NCI-H748 (cell line): ENCODE data around the gene ENOX2.
A peak's percentile ranks its signal among the peaks of the same experiment; 100 is the strongest.

ENCODE experiments used
- DNase-seq: peaks from one replicate; lab custom pipeline; 2025; ENCODE audit not compliant: unreplicated experiment; lab: John Stamatoyannopoulos, UW

Gene ENOX2

DNA sequence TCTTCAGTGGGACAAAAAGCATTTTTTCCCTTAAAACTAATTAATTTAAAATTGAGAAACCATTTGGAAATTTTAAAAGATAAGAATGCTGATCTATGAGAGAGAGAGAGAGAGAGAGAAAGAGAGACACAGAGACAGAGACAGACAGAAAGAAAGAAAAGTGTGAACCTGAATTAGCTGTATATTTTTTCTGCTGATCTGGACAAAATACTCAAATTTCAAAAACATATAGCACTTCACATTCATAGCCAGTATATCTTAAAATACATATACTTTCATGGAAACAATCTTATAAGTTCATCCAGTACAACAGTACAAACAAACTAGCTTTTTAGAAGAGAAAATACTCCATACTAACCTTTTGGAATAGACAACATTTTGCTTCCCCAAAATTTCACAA is 18.4 kb downstream of the ENOX2 start:
- no peak for DNase-seq

DNA sequence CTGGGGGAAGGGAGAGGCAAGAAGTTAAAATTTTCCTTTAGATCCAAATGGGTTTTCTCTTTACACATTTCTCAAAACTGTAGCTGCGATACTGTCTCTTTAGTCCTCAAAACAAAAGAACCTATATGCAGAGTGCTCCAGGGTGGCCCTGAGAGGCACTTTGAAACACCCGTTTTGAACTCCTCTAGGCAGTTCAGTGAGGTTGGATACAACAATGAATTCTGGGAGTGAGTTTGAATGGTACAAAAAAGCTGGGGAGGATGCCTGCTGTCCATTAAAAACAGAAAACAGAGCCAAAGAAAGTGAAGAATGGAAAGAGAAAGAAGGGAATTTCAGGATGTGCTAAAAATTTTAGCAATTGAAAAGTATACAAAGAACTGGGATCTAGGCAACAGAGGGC is 23.1 kb downstream of the ENOX2 start:
- no peak for DNase-seq

DNA sequence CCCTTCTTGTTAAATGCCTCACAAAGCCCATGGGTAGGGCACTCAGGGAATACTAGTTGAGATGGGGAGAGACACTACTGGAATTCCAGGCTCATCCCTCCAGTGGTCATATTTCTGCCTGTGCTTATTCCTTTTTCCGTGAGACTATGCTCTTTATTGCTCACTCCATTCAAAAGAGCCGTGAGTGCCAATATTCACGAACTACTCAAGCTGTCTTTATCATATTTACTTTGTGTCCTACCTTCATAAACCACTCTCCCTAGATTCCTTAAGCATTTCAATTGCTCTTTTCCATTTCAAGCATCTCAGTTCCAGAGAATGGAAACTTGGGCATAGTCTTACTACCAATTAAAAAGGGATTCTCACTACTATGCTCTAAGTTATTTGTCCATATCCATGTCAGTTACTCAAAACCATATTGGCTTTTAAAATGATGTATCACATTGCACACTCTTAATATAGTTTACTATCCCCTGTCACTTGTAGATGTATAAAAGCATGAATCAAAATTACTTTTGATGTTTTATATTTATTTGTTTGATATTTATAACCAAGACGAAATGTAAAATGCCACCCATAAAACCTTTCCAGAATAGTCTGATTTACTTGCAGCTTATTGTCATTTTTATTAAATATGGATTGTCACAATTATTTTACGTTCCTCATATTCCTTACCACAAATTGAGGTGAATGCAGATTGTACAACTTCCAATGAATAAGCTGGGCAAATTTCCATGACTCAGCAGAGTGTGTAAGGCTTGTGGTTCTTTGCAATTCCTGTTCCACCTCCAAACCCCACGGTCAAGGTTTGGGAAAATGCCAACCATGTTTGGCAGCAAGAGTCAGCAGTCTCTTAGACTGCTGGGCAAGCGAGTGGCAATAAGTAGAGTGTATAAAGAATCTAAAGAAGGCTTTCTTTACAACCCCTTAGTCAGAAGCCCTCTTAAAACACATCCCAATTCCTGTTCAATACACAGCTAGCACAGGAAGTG is 24.4 kb downstream of the ENOX2 start:
- DNase-seq, result no peak

DNA sequence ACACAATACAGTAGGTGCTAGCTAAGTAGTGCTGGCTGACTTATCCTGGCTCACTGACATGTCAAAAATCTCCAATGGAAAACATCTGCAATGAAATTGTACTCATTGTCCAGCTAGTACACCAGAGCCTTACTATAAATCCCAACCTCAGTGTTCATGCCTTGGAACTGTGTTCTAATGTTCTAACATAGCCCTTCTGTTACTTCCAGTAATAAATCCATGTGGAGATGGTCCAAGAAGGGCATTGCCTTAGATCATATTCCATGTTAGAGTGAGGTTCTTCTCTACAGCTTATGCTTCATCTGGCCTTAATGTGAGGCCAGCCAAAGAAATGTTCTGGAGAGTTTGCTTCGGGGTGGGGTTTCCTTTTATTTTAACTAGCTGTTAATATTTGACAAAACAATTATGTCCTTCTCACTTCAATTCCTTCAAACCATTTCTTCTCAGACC is 25.1 kb downstream of the ENOX2 start:
- DNase-seq, result no peak

DNA sequence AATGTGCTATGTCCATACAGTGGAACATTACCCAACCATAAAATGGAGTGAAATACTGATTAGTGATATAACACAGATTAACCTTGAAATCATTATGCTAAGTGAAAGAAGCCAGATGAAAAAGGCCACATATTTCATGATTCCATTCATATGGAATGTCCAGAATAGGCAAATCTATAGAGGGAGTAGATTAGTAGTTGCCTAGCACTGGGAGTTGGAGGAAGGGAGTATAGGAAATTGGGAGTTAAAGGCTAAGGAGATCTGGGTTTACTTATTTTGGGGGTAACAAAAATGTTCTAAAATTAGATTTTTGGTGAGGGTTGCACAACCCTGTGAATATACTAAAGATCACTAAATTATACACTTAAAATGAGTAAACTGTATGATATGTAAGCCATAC is 26.8 kb downstream of the ENOX2 start:
- no peak for DNase-seq

DNA sequence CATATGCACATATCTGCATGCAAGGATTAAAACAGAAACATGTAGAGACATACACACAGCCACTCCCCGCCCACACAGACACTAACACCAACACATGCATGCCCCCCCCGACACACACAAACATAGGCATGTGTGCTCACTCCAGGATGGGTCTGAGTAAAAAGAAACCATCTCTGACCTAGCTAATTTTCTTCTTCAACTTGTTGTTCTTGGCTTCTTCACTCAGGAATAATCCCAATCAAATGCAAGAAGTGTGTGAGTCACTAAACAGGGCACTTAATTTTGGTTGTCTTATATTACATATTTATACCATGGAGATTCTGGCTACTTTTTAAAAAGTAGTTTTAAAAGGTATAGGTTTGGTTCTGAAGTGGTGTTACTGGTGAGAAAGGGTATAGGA is 28.3 kb downstream of the ENOX2 start:
- no peak for DNase-seq

DNA sequence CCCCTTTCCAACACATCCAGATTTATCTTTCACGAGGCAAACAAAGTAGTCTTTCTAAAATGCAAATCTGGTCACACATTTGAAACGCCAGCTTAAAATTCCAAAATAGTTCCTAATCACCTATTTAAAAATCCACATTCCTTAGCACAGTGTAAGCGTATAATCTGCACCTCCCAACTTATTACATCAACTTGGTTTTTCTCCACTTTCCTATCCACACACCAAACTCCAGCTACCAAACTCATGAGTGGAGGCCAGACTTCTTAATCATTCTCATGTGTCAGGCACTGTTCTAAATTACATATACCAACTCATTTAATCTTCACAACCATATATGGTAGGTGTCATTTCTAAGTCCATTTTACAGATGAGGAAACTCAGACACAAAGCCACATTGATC is 33.8 kb downstream of the ENOX2 start:
- no peak for DNase-seq

DNA sequence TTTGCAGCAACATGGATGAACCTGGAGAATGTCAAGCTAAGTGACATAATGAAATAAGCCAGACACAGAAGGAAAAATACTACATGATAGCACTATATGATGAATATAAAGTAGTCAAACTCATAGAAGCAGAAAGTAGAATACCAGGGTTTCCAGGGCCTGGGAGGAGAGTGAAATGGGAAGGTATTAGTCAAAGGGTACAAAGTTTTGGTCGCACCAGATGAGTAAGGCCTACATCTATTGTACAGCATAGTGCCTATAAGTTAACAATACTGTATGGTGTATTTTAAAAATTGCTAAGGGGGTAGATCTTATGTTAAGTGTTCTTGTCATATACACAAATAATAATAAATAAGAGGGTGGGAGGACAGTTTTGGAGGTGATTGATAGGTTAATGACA is 41.5 kb downstream of the ENOX2 start:
- DNase-seq, result no peak

DNA sequence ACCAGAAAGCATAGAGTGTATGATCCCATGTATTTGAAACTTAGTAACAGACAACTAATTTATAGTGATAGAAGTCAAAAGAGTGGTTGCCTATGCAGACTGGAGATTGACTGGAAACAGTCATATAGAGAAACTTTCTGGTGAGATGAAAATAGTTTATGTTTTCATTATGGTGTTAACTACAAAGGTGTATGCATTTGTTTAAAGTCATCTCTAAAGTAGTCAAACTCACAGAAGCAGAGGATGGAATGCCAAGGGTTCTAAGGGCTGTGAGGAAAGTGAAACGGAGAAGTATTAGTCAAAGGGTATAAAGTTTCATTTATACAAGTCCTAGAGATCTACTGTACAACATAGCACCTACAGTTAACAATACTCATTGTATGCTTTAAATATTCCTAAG is 45.8 kb downstream of the ENOX2 start:
- DNase-seq, result no peak

DNA sequence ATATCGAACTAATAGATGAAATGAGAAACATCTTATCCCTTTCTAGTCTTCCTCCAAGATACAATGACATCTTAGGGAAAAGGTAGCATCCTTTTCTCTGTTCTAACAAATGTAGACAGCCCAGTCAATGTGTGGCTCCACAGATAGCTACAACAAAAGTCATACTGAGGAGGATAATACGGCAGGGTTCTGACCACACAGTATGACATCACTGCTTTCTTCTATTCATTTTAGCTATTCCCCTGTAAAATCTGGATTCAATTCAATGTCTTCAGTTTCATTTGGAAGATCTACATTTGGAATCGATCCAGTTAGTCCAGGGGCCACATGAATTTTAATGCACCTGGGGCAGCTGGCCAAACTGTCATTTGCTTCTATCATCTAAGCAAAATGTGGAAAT is 51.4 kb downstream of the ENOX2 start:
- no peak for DNase-seq

DNA sequence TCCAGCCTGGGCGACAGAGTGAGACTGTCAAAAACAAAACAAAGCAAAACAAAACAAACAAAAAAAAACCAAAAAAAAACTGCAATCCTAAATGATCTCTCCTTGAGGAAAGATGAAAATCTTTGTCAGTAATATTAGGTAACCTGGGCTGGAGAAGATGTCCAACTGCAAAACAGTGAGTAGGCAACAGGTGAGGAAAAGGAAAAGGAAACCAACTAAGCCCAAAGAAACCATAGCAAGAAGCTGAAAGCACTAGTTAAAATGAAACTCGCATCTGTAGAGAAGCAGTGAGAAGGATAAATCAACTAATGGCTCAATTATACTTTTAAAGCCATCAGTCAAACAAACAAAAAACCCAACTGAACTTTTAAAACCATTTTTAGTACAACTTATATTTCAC is 54.2 kb downstream of the ENOX2 start:
- DNase-seq, result no peak

DNA sequence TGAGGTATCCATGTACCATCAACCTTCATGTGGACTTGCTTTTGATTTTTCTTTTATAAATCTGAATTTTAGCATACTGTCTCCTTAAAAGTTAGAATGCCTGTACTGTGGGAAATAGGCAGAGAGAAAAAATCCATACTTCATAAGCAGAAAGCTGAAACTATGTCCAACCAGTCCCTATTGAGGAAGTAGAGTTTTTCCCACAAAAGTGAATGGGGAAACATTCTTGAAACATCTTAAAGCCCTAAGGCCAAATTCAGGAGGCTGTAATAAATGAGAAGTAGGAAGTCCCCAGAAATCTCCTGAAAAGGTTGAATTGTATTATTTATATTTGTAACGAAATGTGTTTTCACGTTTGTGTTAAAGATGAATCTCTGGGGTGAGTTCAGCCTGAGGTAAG is 56.3 kb downstream of the ENOX2 start:
- no peak for DNase-seq

DNA sequence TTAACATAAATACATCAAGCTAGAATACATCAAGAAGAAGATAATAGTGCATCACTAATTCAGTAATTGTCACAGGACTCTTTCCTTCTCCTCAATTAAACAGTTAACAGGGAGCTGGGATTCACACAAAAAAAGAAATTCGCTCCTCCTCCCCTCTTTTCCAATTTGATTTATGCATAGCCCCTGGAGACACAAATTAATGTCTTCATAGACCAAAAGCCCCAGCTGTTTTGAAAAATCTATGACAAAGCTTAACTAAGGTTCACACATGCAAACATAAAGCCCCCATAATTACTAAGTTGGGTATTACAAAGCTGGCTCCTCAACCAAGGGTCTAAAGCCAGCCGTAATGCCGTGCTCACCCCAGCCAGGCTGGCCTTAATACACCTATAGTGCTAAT is 61.2 kb downstream of the ENOX2 start:
- DNase-seq, result no peak

DNA sequence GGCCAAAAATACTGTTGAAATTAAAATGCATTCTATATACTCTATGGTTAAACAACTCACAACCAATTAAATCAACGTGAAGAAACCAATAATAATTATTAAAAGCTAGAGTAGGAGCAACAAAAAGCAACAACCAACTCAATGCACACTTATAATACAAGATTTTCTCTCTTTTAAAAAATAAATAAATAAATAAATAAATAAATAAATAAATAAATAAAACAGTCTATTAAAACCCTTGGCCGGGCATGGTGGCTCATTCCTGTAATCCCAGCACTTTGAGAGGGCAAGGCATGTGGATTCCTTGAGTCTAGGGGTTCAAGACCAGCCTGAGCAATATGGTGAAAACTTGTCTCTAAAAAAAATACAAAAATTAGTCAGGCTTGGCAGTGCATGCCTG is 62.7 kb downstream of the ENOX2 start:
- DNase-seq, result no peak

DNA sequence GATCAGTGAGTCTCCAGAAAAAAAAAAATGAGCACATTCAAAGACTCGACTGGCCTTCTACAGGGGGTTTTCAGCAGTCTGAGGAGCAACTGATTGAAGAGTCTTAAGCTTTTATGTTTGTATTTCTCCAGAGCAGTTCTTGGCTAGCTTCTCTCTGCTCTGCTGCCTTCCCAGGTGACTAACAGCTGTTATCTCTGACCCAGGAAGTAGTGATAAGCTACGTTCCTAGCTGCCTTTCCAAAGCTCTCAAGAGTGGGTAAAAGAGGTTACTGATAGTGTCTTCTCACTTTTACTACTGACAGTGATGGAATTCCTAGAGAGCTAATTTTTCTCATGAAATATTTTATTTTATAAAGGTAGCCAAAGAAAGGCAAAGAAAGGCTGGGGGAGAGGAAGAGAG is 66.6 kb downstream of the ENOX2 start:
- no peak for DNase-seq

DNA sequence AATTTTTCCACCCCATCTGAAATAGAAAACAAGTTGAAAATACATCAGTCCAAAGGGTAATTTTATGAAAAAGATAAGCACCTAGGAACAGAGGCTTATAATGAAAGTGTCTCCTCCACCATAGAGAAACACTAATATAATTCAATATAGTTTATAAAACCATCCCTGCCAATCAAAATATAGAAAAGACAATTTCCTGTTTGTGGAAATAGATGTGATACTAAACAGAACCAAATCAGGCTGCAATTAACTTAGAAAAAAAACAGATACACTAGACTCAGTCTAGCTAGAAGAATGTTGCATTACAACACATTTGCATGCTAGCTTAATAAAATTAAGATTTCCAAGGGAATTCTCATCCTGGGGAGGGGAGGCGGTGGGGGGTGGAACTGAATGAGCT is 68.2 kb downstream of the ENOX2 start:
- DNase-seq, result no peak

DNA sequence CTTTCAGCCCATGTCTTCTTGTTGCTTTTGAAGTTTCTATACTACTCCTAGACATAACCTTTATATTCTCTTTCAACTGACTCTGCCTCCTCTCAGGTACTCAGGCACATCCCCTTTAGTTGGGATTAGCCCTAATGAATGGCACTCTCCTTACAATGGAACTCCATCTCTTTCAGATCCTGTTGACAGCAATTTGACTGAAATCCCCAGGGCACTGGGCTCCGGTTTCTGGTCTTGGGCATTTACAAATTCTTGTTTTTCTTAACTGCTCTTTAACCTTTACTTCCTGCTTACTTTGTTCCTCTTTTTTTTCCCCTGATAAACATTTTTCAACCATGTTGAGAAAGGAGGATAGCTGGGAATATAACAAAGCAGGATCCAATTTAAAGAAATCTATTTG is 68.9 kb downstream of the ENOX2 start:
- peak; percentile 11 for DNase-seq

DNA sequence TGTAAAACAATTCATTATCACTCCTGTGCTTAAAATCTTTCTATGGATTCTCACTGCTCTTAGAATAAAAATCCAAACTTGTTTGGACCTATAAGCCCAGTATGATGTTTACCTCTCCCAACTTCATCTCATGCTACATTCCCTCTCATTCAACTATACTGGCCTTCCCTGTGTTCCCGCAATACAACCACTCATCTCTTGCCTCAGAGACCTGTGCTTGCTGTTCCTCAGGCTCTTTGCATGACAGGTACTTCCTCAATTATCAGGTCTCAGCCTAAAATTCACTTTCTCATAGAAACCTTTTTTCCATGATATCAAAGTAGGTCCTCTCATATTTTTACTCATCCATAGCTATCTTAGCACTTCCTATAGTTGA is 71.7 kb downstream of the ENOX2 start:
- DNase-seq, result no peak

DNA sequence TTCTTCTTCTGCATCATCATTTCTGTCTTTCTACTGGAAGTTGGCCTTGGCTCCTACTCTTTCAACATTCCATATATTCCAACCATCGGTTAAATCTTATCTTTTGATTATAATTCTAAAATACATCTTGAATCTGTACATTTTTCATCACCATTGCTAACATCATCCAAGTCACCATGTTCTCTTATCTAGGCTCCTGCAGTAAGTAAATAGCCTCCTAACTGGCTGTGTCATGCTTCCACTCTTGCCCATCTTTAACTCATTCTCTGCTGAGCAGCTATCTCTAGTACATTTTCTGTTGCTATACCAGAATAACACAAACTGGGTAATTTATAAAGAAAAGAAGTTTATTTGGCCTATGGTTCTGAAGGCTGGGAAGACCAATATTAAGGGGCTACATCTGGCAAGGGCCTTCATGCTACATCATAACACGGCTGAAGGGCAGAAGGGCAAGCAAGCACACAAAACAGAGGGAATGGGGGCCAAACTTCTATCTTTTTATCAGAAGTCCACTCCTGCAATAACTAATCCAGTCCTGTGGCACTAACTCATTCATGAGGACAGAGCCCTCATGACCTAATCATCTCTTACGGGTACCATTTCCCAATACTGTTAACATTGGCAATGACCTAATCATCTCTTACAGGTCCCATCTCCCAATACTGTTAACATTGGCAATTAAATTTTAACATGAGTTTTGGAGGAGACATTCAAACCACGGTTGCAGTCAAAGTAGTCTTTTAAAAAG is 72.2 kb downstream of the ENOX2 start:
- DNase-seq, result no peak

DNA sequence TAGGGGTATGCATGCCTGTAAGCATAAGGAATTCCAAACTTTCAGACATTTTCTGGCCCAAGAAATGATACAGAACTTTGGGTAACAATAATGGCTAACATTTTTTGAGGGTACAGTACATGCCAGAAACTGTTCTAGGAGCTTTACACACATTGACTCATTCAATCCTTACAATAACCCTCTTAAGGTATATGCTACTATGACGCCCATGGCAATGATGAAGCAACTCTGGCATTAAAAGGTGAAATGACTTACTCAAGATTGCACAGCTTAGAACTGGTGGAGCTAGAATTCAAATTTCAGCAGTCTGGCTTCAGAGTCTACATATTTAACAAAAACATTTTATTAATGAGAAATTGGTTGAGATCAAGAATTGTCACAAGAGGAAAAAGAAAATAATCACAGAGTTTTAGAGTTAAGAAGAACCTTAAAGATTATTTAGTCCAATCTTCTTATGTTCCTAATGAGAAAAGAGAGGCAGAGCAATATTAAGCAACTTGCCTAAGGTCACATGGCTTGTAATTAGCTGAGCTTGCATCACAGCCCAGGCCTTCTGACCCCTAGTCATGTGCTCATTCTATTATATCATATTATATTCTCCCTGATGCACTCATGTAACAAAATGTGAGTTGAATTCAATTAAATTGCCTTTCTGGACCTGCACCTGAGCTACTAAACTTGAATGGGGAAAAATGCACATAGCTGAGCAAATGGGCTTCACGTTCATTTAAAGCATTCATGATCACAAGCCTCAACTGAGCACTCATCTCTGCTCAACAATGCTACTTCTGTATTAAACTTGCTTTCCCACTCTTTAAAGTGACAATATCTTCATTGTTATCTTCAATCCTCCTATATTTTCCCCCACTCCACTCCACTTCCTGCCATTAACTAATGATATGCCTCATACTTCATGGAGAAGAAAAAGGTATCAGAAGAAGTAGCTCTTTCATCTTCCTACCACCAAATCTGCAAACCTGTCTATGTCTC is 73.2 kb downstream of the ENOX2 start:
- DNase-seq, result no peak

DNA sequence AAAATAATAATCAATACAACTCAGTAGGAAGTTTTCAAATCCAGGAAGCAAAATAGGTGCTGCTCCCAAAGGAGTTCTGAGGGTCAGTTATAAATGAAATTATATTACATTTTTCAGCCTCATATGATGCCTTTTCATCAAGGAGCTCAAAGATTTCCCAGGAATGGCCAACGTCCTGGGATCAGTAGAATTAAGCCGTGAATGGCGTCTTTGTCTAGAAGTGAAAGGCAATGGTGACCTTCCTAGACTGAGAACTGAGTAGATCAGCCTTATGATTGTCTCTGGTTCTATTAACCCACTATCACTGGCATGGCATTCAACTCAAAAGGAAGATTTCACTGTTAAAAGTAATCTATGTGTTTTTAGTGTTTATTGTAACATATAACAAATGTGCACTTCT is 74.4 kb downstream of the ENOX2 start:
- no peak for DNase-seq
